ENCODE results near the gene SPNS3. TPM values are rescaled to one million over a fixed set of nuclear protein-coding genes. Genes with fewer than 3 reads are reported as not detected.

Gene SPNS3
- 0.31 and 0.34 TPM in 2 replicates for total RNA-seq (ENCODE audit: low replicate concordance)
- long read RNA-seq = 0 reads

- Mint-ChIP-seq H3K27ac (no peak within 1 kb of the TSS), H3K4me3 (no peak within 1 kb of the TSS), H3K4me1 (ENCODE audit: unreplicated experiment) (no peaks in the 10 kb centered on the region), H3K36me3 (no peaks in the 10 kb centered on the region), H3K9me3 (no peaks in the 10 kb centered on the region), H3K27me3 (peaks cover 7% of the 10 kb centered on the region)
- DNase-seq (ENCODE audit: extremely low spot score, unreplicated experiment) = no peak
- no peak for TF ChIP-seq CTCF (conservative IDR thresholded peaks at IDR 0.05)
Observed at GRCh38 chr17:4433515-4434031, at the start of gene SPNS3. Gene SPNS3 (plus strand): TSS chr17:4433940. CDS start chr17:4433968, 28 bp downstream.

- no peak for TF ChIP-seq CTCF (conservative IDR thresholded peaks at IDR 0.05)
Observed at GRCh38 chr17:4386406-4386805, 47.3 kb upstream of the SPNS3 start.

GRCh38 chr17:4387137-4387536, 46.6 kb upstream of the SPNS3 start:
- H3K4me1 Mint-ChIP-seq (ENCODE audit: unreplicated experiment) = no peaks in the 10 kb centered on the region
- H3K36me3 Mint-ChIP-seq = no peaks in the 10 kb centered on the region

More at GRCh38 chr17:4386406-4386805, 47.3 kb upstream of the SPNS3 start:
- H3K36me3 Mint-ChIP-seq = no peaks in the 10 kb centered on the region
- H3K9me3 Mint-ChIP-seq = no peaks in the 10 kb centered on the region
- H3K4me3 Mint-ChIP-seq = no peak overlapping the region
- no peak for DNase-seq (ENCODE audit: extremely low spot score, unreplicated experiment)
- no peaks in the 10 kb centered on the region for H3K27me3 Mint-ChIP-seq
- no peaks in the 10 kb centered on the region for H3K4me1 Mint-ChIP-seq (ENCODE audit: unreplicated experiment)
- H3K27ac Mint-ChIP-seq = peak overlapping the region; percentile 40

GRCh38 chr17:4389079-4389478, 44.7 kb upstream of the SPNS3 start:
- H3K4me3 Mint-ChIP-seq = no peak overlapping the region
- H3K9me3 Mint-ChIP-seq = no peaks in the 10 kb centered on the region
- H3K27me3 Mint-ChIP-seq = no peaks in the 10 kb centered on the region
- DNase-seq (ENCODE audit: extremely low spot score, unreplicated experiment) = no peak
- peak overlapping the region; percentile 75 for H3K27ac Mint-ChIP-seq
- no peak for TF ChIP-seq CTCF (conservative IDR thresholded peaks at IDR 0.05)
- H3K4me1 Mint-ChIP-seq (ENCODE audit: unreplicated experiment) = no peaks in the 10 kb centered on the region
- no peaks in the 10 kb centered on the region for H3K36me3 Mint-ChIP-seq

More at GRCh38 chr17:4387137-4387536, 46.6 kb upstream of the SPNS3 start:
- no peak for TF ChIP-seq CTCF (conservative IDR thresholded peaks at IDR 0.05)
- Mint-ChIP-seq H3K27ac (no peak overlapping the region), H3K9me3 (no peaks in the 10 kb centered on the region), H3K27me3 (no peaks in the 10 kb centered on the region), H3K4me3 (no peak overlapping the region)
- no peak for DNase-seq (ENCODE audit: extremely low spot score, unreplicated experiment)

GRCh38 chr17:4393806-4394205, 39.9 kb upstream of the SPNS3 start:
- H3K27me3 Mint-ChIP-seq = no peaks in the 10 kb centered on the region
- H3K36me3 Mint-ChIP-seq = no peaks in the 10 kb centered on the region
- no peaks in the 10 kb centered on the region for H3K9me3 Mint-ChIP-seq
- H3K4me1 Mint-ChIP-seq (ENCODE audit: unreplicated experiment) = no peaks in the 10 kb centered on the region
- DNase-seq (ENCODE audit: extremely low spot score, unreplicated experiment) = no peak
- peak overlapping the region; percentile 95 for H3K27ac Mint-ChIP-seq
- H3K4me3 Mint-ChIP-seq = peak overlapping the region; percentile 68
- TF ChIP-seq CTCF (conservative IDR thresholded peaks at IDR 0.05) = no peak

All from type B pancreatic cell (in vitro differentiated cells).